Common myeloid progenitor, CD34-positive (primary cell): Measurements from ENCODE around the gene ARHGEF39.

ENCODE experiments used
- CTCF ChIA-PET: fragments of 350-600 bp; sonication (Branson Sonifier 250); formaldehyde crosslinking; loops from one replicate; lab custom pipeline; 2021; ENCODE audit warnings: antibody characterized with exemption; lab: Charles Lee
- POLR2A ChIA-PET: fragments of 350-600 bp; sonication (Branson Sonifier 250); formaldehyde crosslinking; loops from one replicate; lab custom pipeline; 2021; ENCODE audit warnings: antibody characterized with exemption; lab: Charles Lee
- DNase-seq, 3 donors: peaks; one replicate each; pipeline versions ENCODE4 v3.0.0 to v3.0.0-alpha.2; 2013
- H3K27ac ChIP-seq, 2 experiments: 1 replicate in 1 of 2; 2 replicates in 1 of 2; pipeline ENCODE4 v1.7.0; 2013; ENCODE audit warnings: inconsistent platforms in 2 of 2, low read length in 2 of 2, mild to moderate bottlenecking in 2 of 2, low read depth in 1 of 2, moderate library complexity in 1 of 2; ENCODE audit not compliant: severe bottlenecking in 2 of 2, insufficient read depth in 1 of 2, poor library complexity in 1 of 2
- H3K27me3 ChIP-seq, 5 experiments: replicated peaks in 2 of 5; 1 replicate in 3 of 5; 2 replicates in 2 of 5; pipeline versions ENCODE4 v1.6.1 to v1.7.0; 2013; ENCODE audit warnings: low read length in 4 of 5, mild to moderate bottlenecking in 2 of 5, moderate library complexity in 2 of 5, inconsistent platforms in 1 of 5; ENCODE audit not compliant: insufficient read depth in 5 of 5, control insufficient read depth in 4 of 5
- H3K36me3 ChIP-seq, 4 experiments: 1 replicate in 2 of 4; 2 replicates in 2 of 4; pipeline versions ENCODE4 v1.6.1 to v1.7.0; 2013; ENCODE audit warnings: low read length in 3 of 4, control low read depth in 1 of 4, mild to moderate bottlenecking in 1 of 4; ENCODE audit not compliant: control insufficient read depth in 4 of 4, insufficient read depth in 4 of 4
- H3K4me1 ChIP-seq, 4 experiments: 1 replicate in 3 of 4; 2 replicates in 1 of 4; pipeline versions ENCODE4 v1.6.1 to v1.7.1; 2013; ENCODE audit warnings: low read length in 3 of 4, mild to moderate bottlenecking in 3 of 4, control low read depth in 1 of 4, inconsistent platforms in 1 of 4, moderate library complexity in 1 of 4; ENCODE audit not compliant: control insufficient read depth in 4 of 4, insufficient read depth in 4 of 4; ENCODE audit errors: control extremely low read depth in 1 of 4
- H3K4me3 ChIP-seq, 7 experiments: 1 replicate in 4 of 7; 2 replicates in 3 of 7; pipeline versions ENCODE4 v1.5.1 to v1.7.0; 2013; ENCODE audit warnings: mild to moderate bottlenecking in 7 of 7, low read length in 6 of 7, moderate library complexity in 6 of 7, inconsistent platforms in 2 of 7, low read depth in 2 of 7, control low read depth in 1 of 7; ENCODE audit not compliant: insufficient read depth in 4 of 7, control insufficient read depth in 1 of 7; ENCODE audit errors: extremely low read depth in 1 of 7
- H3K9me3 ChIP-seq, 5 experiments: 1 replicate in 4 of 5; 2 replicates in 1 of 5; pipeline versions ENCODE4 v1.6.1 to v1.7.1; 2013; ENCODE audit warnings: low read length in 4 of 5, mild to moderate bottlenecking in 2 of 5, inconsistent platforms in 1 of 5, low read depth in 1 of 5, moderate library complexity in 1 of 5; ENCODE audit not compliant: control insufficient read depth in 4 of 5, insufficient read depth in 2 of 5; ENCODE audit errors: control extremely low read depth in 1 of 5
- WGBS: methylation state at CpG from one replicate; pipeline ENCODE4 v1.1.5; 2013; ENCODE audit not compliant: insufficient coverage; 5-methylcytosine and 5-hydroxymethylcytosine counted together

Gene ARHGEF39

GRCh38 chr9:35702696-35703095, 37.7 kb upstream of the ARHGEF39 start:
- no peak overlapping the region for H3K27ac ChIP-seq
- DNase-seq = no peak
- H3K27me3 ChIP-seq = no peaks in the 10 kb centered on the region
- H3K9me3 ChIP-seq = no peaks in the 10 kb centered on the region
- no peak overlapping the region for H3K4me3 ChIP-seq
- 90% methylated on average over 7 of the region's 7 CpGs for WGBS
- peaks cover 51 to 98% (median 94%) of the 10 kb centered on the region in 4 experiments for H3K36me3 ChIP-seq
- CTCF ChIA-PET = interaction anchor here (0.7 to 1.3 kb wide), 4 partner anchors 8 to 27 kb away, joined by 3 to 4 read pairs (median 4); no protein-coding TSS in a partner anchor
- POLR2A ChIA-PET = interaction anchor here (0.6 kb wide), 1 partner anchor 41 kb away, joined by 3 read pairs; no protein-coding TSS in a partner anchor
- H3K4me1 ChIP-seq = no peaks in the 10 kb centered on the region

GRCh38 chr9:35700942-35701341, 35.9 kb upstream of the ARHGEF39 start:
- POLR2A ChIA-PET = no interaction called here
- no peaks in the 10 kb centered on the region for H3K27me3 ChIP-seq
- peaks cover 54 to 98% (median 94%) of the 10 kb centered on the region in 4 experiments for H3K36me3 ChIP-seq
- DNase-seq = no peak
- no peaks in the 10 kb centered on the region for H3K9me3 ChIP-seq
- no peak overlapping the region for H3K4me3 ChIP-seq
- no peaks in the 10 kb centered on the region for H3K4me1 ChIP-seq
- no peak overlapping the region for H3K27ac ChIP-seq
- CTCF ChIA-PET = interaction anchor here (1.2 to 2.1 kb wide), 6 partner anchors 10 to 37 kb away, joined by 3 to 13 read pairs (median 4); no protein-coding TSS in a partner anchor

- POLR2A ChIA-PET = no interaction called here
- CTCF ChIA-PET = interaction anchor here (1.2 to 2.1 kb wide), 4 partner anchors 9 to 27 kb away, joined by 3 to 13 read pairs (median 5); no protein-coding TSS in a partner anchor
These were observed 35.0 kb upstream of the ARHGEF39 start for GRCh38 chr9:35700031-35700430.

GRCh38 chr9:35698231-35698630, 33.2 kb upstream of the ARHGEF39 start:
- Histone ChIP-seq H3K4me1 (no peaks in the 10 kb centered on the region), H3K9me3 (no peaks in the 10 kb centered on the region), H3K27me3 (no peaks in the 10 kb centered on the region), H3K27ac (no peak overlapping the region), H3K4me3 (no peak overlapping the region), H3K36me3 (peaks cover 46 to 76% (median 69%) of the 10 kb centered on the region in 4 experiments)
- CTCF ChIA-PET = interaction anchor here (0.8 to 8.3 kb wide), 9 partner anchors 9 to 128 kb away, joined by 3 to 86 read pairs (median 37); partner anchors contain the start of genes CCDC107, CREB3, RMRP and TLN1
- DNase-seq = no peak
- WGBS = 99% methylated on average over 5 of the region's 5 CpGs
- POLR2A ChIA-PET = interaction anchor here (0.6 kb wide), 1 partner anchor 10 kb away, joined by 3 read pairs; no protein-coding TSS in a partner anchor

More at GRCh38 chr9:35700031-35700430, 35.0 kb upstream of the ARHGEF39 start:
- WGBS = 95% methylated on average over 11 of the region's 11 CpGs
- H3K4me1 ChIP-seq = no peaks in the 10 kb centered on the region
- H3K27ac ChIP-seq = no peak overlapping the region
- no peak overlapping the region for H3K4me3 ChIP-seq
- no peak for DNase-seq
- no peaks in the 10 kb centered on the region for H3K9me3 ChIP-seq
- H3K36me3 ChIP-seq = peaks cover 57 to 94% (median 87%) of the 10 kb centered on the region in 4 experiments
- H3K27me3 ChIP-seq = no peaks in the 10 kb centered on the region

GRCh38 chr9:35697486-35697885, 32.5 kb upstream of the ARHGEF39 start:
- WGBS = 93% methylated on average over 11 of the region's 14 CpGs
- Histone ChIP-seq H3K9me3 (no peaks in the 10 kb centered on the region), H3K27me3 (no peaks in the 10 kb centered on the region), H3K36me3 (peaks cover 44 to 69% (median 62%) of the 10 kb centered on the region in 4 experiments), H3K4me3 (no peak overlapping the region), H3K4me1 (no peaks in the 10 kb centered on the region), H3K27ac (no peak overlapping the region)
- CTCF ChIA-PET = interaction anchor here (0.8 to 8.3 kb wide), 19 partner anchors 9 to 129 kb away, joined by 3 to 86 read pairs (median 16); partner anchors contain the start of genes ARHGEF39, CA9, CCDC107 and CREB3
- DNase-seq = no peak
- POLR2A ChIA-PET = interaction anchor here (1.5 kb wide), 1 partner anchor 39 kb away, joined by 3 read pairs; the partner anchor contains the start of genes CCDC107 and RMRP

- peak; percentile 38 to 48 (median 46) for DNase-seq
- ChIA-PET POLR2A (interaction anchor here (1.5 kb wide), 1 partner anchor 39 kb away, joined by 3 read pairs; the partner anchor contains the start of genes CCDC107 and RMRP), CTCF (interaction anchor here (1.1 to 8.3 kb wide), 31 partner anchors 8 to 182 kb away, joined by 3 to 86 read pairs (median 9); partner anchors contain the start of genes ARHGEF39, CA9, CCDC107 and CREB3)
- H3K4me1 ChIP-seq = no peaks in the 10 kb centered on the region
- WGBS = 61% methylated on average over 7 of the region's 9 CpGs
- no peak overlapping the region for H3K4me3 ChIP-seq
- no peaks in the 10 kb centered on the region for H3K27me3 ChIP-seq
- no peak overlapping the region for H3K27ac ChIP-seq
- no peaks in the 10 kb centered on the region for H3K9me3 ChIP-seq
- peaks cover 37 to 63% (median 56%) of the 10 kb centered on the region in 4 experiments for H3K36me3 ChIP-seq
These were observed 31.7 kb upstream of the ARHGEF39 start for GRCh38 chr9:35696520-35697215.
